ENCODE data around the gene NTNG1. TPM values are rescaled to one million over a fixed set of nuclear protein-coding genes. Genes with fewer than 3 reads are reported as not detected.

NTNG1 gene
- total RNA-seq, 1 donor from 2014 or later, result 0.79 TPM

GRCh38 chr1:107286125-107286524 is 145.3 kb downstream of the NTNG1 start:
- TF ChIP-seq EZH2 (IDR thresholded peaks at IDR 0.05) (no peak), CTCF (IDR thresholded peaks at IDR 0.05) (no peak), EZH2phosphoT487 (IDR thresholded peaks at IDR 0.05) (no peak)

GRCh38 chr1:107291987-107292386 is 151.1 kb downstream of the NTNG1 start:
- Histone ChIP-seq H2AFZ (replicated peaks) (no peak overlapping the region), H3F3A (ENCODE audit: low read depth) (no peaks in the 10 kb centered on the region), H3K9me3 (ENCODE audit: low read depth) (no peaks in the 10 kb centered on the region), H3K4me1 (no peaks in the 10 kb centered on the region), H4K20me1 (ENCODE audit: low read depth) (no peaks in the 10 kb centered on the region), H3K9ac (no peak overlapping the region), H3K36me3 (no peaks in the 10 kb centered on the region), H3K4me3 (no peak overlapping the region), H3K27me3 (no peaks in the 10 kb centered on the region), H3K79me2 (ENCODE audit: low read depth) (no peaks in the 10 kb centered on the region), H3K27ac (no peak overlapping the region), H3K4me2 (no peak overlapping the region)
- Mint-ChIP-seq H3K27ac (no peak overlapping the region), H3K4me1 (no peaks in the 10 kb centered on the region), H3K36me3 (no peaks in the 10 kb centered on the region), H3K9me3 (no peaks in the 10 kb centered on the region), H3K27me3 (ENCODE audit: insufficient read depth, low read depth) (no peaks in the 10 kb centered on the region), H3K4me3 (no peak overlapping the region)
- TF ChIP-seq EZH2 (IDR thresholded peaks at IDR 0.05), result no peak
- no peak for TF ChIP-seq CTCF (IDR thresholded peaks at IDR 0.05)
- TF ChIP-seq EZH2phosphoT487 (IDR thresholded peaks at IDR 0.05), result no peak
- no peak for DNase-seq (ENCODE audit: low spot score)

More at GRCh38 chr1:107286125-107286524, 145.3 kb downstream of the NTNG1 start:
- Histone ChIP-seq H3K4me3 (no peak overlapping the region), H3K79me2 (ENCODE audit: low read depth) (no peaks in the 10 kb centered on the region), H3K4me2 (no peak overlapping the region), H3K9me3 (ENCODE audit: low read depth) (no peaks in the 10 kb centered on the region), H3K4me1 (no peaks in the 10 kb centered on the region), H3K9ac (no peak overlapping the region), H3K36me3 (no peaks in the 10 kb centered on the region), H3K27ac (no peak overlapping the region), H4K20me1 (ENCODE audit: low read depth) (no peaks in the 10 kb centered on the region), H3F3A (ENCODE audit: low read depth) (no peaks in the 10 kb centered on the region), H3K27me3 (no peaks in the 10 kb centered on the region), H2AFZ (replicated peaks) (no peak overlapping the region)
- Mint-ChIP-seq H3K4me1 (peaks cover 8% of the 10 kb centered on the region), H3K36me3 (no peaks in the 10 kb centered on the region), H3K4me3 (no peak overlapping the region), H3K9me3 (no peaks in the 10 kb centered on the region), H3K27me3 (ENCODE audit: insufficient read depth, low read depth) (peaks cover 3% of the 10 kb centered on the region), H3K27ac (no peak overlapping the region)
- DNase-seq (ENCODE audit: low spot score), result no peak

- H3K9me3 ChIP-seq (ENCODE audit: low read depth), result no peaks in the 10 kb centered on the region
- no peaks in the 10 kb centered on the region for H3K79me2 ChIP-seq (ENCODE audit: low read depth)
- H3K4me3 ChIP-seq, result no peak overlapping the region
- no peaks in the 10 kb centered on the region for H3K4me1 ChIP-seq
- no peak for TF ChIP-seq EZH2 (IDR thresholded peaks at IDR 0.05)
- no peak for TF ChIP-seq CTCF (IDR thresholded peaks at IDR 0.05)
- no peak for TF ChIP-seq EZH2phosphoT487 (IDR thresholded peaks at IDR 0.05)
- Mint-ChIP-seq H3K27me3 (ENCODE audit: insufficient read depth, low read depth) (no peaks in the 10 kb centered on the region), H3K27ac (no peak overlapping the region), H3K9me3 (no peaks in the 10 kb centered on the region), H3K4me3 (no peak overlapping the region), H3K4me1 (no peaks in the 10 kb centered on the region), H3K36me3 (no peaks in the 10 kb centered on the region)
- no peaks in the 10 kb centered on the region for H3F3A ChIP-seq (ENCODE audit: low read depth)
- H3K36me3 ChIP-seq, result no peaks in the 10 kb centered on the region
- no peak overlapping the region for H2AFZ ChIP-seq (replicated peaks)
- H3K4me2 ChIP-seq, result no peak overlapping the region
- H3K27me3 ChIP-seq, result no peaks in the 10 kb centered on the region
- no peak overlapping the region for H3K9ac ChIP-seq
- no peaks in the 10 kb centered on the region for H4K20me1 ChIP-seq (ENCODE audit: low read depth)
- H3K27ac ChIP-seq, result no peak overlapping the region
- no peak for DNase-seq (ENCODE audit: low spot score)
These were observed 153.2 kb downstream of the NTNG1 start for GRCh38 chr1:107293901-107294613.

Measured in neural progenitor cell (in vitro differentiated cells).